H1 (cell line): Measurements from ENCODE around the gene KLF7. TPM values are rescaled to one million over a fixed set of nuclear protein-coding genes. Genes with fewer than 3 reads are reported as not detected.

ENCODE experiments used
- CTCF ChIA-PET: fragments of 300-600 bp; sonication (Branson Sonifier 250); formaldehyde crosslinking; loops from one replicate; lab custom pipeline; 2021; ENCODE audit not compliant: partially characterized antibody; lab: Charles Lee
- POLR2A ChIA-PET: fragments of 300-600 bp; sonication (Branson Sonifier 250); formaldehyde crosslinking; loops from one replicate; lab custom pipeline; 2021; ENCODE audit warnings: inconsistent platforms; ENCODE audit not compliant: partially characterized antibody; lab: Charles Lee
- DNase-seq, 2 experiments: peaks; one replicate each; pipeline versions ENCODE4 v3.0.0 to v3.0.0-alpha.2; 2010 to 2022; ENCODE audit warnings: low spot score in 2 of 2, low read depth in 1 of 2, mixed read lengths in 1 of 2
- FAIRE-seq: peaks from 2 replicates; lab custom pipeline; 2011; peaks lifted over from hg19 to GRCh38; lab: Jason Lieb, UNC
- H2AFZ ChIP-seq: 2 replicates; pipeline ENCODE4 v1.8.1; 2012; ENCODE audit warnings: low read length, inconsistent platforms
- H2AK5ac ChIP-seq: 2 replicates; pipeline ENCODE4 v1.6.1; 2013; ENCODE audit warnings: low read depth, low read length
- H2BK120ac ChIP-seq: replicated peaks from 2 replicates; pipeline ENCODE3; 2013; ENCODE audit warnings: low read depth, low read length, inconsistent platforms
- H2BK12ac ChIP-seq: 2 replicates; pipeline ENCODE4 v1.6.1; 2013; ENCODE audit warnings: low read depth, low read length
- H2BK15ac ChIP-seq: 2 replicates; pipeline ENCODE4 v1.6.1; 2013; ENCODE audit warnings: low read length
- H2BK20ac ChIP-seq: 2 replicates; pipeline ENCODE4 v1.6.1; 2013; ENCODE audit warnings: low read length
- H2BK5ac ChIP-seq: 2 replicates; pipeline ENCODE4 v1.6.1; 2013; ENCODE audit warnings: low read depth, low read length
- H3K14ac ChIP-seq: 2 replicates; pipeline ENCODE4 v1.6.1; 2013; ENCODE audit warnings: inconsistent platforms; ENCODE audit not compliant: insufficient read length
- H3K18ac ChIP-seq: 2 replicates; pipeline ENCODE4 v1.6.1; 2013; ENCODE audit warnings: low read length; ENCODE audit errors: extremely low read depth
- H3K23ac ChIP-seq: 2 replicates; pipeline ENCODE4 v1.6.1; 2013; ENCODE audit warnings: inconsistent platforms; ENCODE audit not compliant: insufficient read length
- H3K23me2 ChIP-seq: 2 replicates; pipeline ENCODE4 v1.6.1; 2013; ENCODE audit warnings: low read depth, low read length
- H3K27ac ChIP-seq: 2 replicates; pipeline ENCODE4 v1.6.1; 2011; ENCODE audit warnings: low read depth, low read length, inconsistent platforms
- H3K27me3 ChIP-seq, 4 experiments: replicated peaks in 1 of 4; 1 replicate in 1 of 4; 2 replicates in 3 of 4; pipeline versions ENCODE4 v1.6.1 to v1.8.1; 2011 to 2013; ENCODE audit warnings: low read length in 3 of 4, mild to moderate bottlenecking in 3 of 4, inconsistent platforms in 2 of 4, mixed read lengths in 2 of 4, moderate library complexity in 1 of 4; ENCODE audit not compliant: control insufficient read depth in 3 of 4, insufficient read depth in 3 of 4; ENCODE audit errors: extremely low read depth in 1 of 4
- H3K36me3 ChIP-seq, 4 experiments: 2 replicates each; pipeline versions ENCODE4 v1.6.1 to v1.8.1; 2011 to 2013; ENCODE audit warnings: mild to moderate bottlenecking in 4 of 4, low read length in 3 of 4, moderate library complexity in 2 of 4, control low read depth in 1 of 4, inconsistent platforms in 1 of 4; ENCODE audit not compliant: insufficient read depth in 4 of 4, control insufficient read depth in 2 of 4
- H3K4ac ChIP-seq: replicated peaks from 2 replicates; pipeline ENCODE3; 2013; ENCODE audit warnings: low read length, low read depth, mixed read lengths, inconsistent platforms; ENCODE audit not compliant: insufficient read length
- H3K4me1 ChIP-seq, 4 experiments: replicated peaks in 1 of 4; 1 replicate in 1 of 4; 2 replicates in 3 of 4; pipeline versions ENCODE4 v1.6.1 to v1.8.1; 2011 to 2013; ENCODE audit warnings: low read length in 3 of 4, inconsistent platforms in 2 of 4, mixed read lengths in 1 of 4; ENCODE audit not compliant: insufficient read depth in 4 of 4, control insufficient read depth in 3 of 4
- H3K4me2 ChIP-seq, 2 experiments: 2 replicates each; pipeline versions ENCODE4 v1.6.1 to v1.8.1; 2011 to 2013; ENCODE audit warnings: low read depth in 2 of 2, low read length in 2 of 2, control low read depth in 1 of 2, inconsistent platforms in 1 of 2, mild to moderate bottlenecking in 1 of 2; ENCODE audit not compliant: insufficient read depth in 1 of 2
- H3K4me3 ChIP-seq, 4 experiments: fragments of 200-600, 300-600 bp in 1 of 4; sonication (generic), shearing (Covaris generic), sonication (Bioruptor Twin) in 1 of 4; 2 replicates each; pipeline versions ENCODE4 v1.5.1 to v1.8.1; 2011 to 2016; ENCODE audit warnings: low read length in 4 of 4, low read depth in 3 of 4, control low read depth in 2 of 4, inconsistent platforms in 2 of 4, mild to moderate bottlenecking in 2 of 4, mixed read lengths in 1 of 4, moderate library complexity in 1 of 4; ENCODE audit not compliant: insufficient read depth in 2 of 4; ENCODE audit errors: extremely low read depth in 1 of 4
- H3K56ac ChIP-seq: replicated peaks from 2 replicates; pipeline ENCODE3; 2013; ENCODE audit warnings: low read depth, mild to moderate bottlenecking, mixed read lengths, low read length, inconsistent platforms; ENCODE audit not compliant: insufficient read length
- H3K79me1 ChIP-seq: 2 replicates; pipeline ENCODE4 v1.6.1; 2013; ENCODE audit warnings: low read depth, low read length, control low read depth
- H3K79me2 ChIP-seq, 2 experiments: 2 replicates each; pipeline versions ENCODE4 v1.6.1 to v1.8.1; 2012 to 2013; ENCODE audit warnings: low read length in 2 of 2, mild to moderate bottlenecking in 2 of 2, inconsistent platforms in 1 of 2; ENCODE audit not compliant: insufficient read depth in 2 of 2, control insufficient read depth in 1 of 2
- H3K9ac ChIP-seq, 4 experiments: replicated peaks in 1 of 4; 1 replicate in 1 of 4; 2 replicates in 3 of 4; pipeline versions ENCODE4 v1.6.1 to v1.8.1; 2011 to 2013; ENCODE audit warnings: low read depth in 3 of 4, low read length in 3 of 4, control low read depth in 2 of 4, mild to moderate bottlenecking in 2 of 4, moderate library complexity in 2 of 4, inconsistent platforms in 1 of 4; ENCODE audit errors: extremely low read depth in 1 of 4
- H3K9me3 ChIP-seq, 2 experiments: 2 replicates each; pipeline versions ENCODE4 v1.6.1 to v1.8.1; 2012 to 2013; ENCODE audit warnings: mild to moderate bottlenecking in 2 of 2, moderate library complexity in 2 of 2, control low read depth in 1 of 2, inconsistent platforms in 1 of 2, low read depth in 1 of 2, low read length in 1 of 2, mixed read lengths in 1 of 2; ENCODE audit not compliant: insufficient read depth in 2 of 2
- H4K20me1 ChIP-seq, 2 experiments: replicated peaks in 1 of 2; 2 replicates each; pipeline versions ENCODE3 to v1.8.1; 2011 to 2013; ENCODE audit warnings: inconsistent platforms in 2 of 2, low read length in 2 of 2, mild to moderate bottlenecking in 1 of 2; ENCODE audit not compliant: insufficient read depth in 2 of 2, control insufficient read depth in 1 of 2
- H4K5ac ChIP-seq: 2 replicates; pipeline ENCODE4 v1.6.1; 2013; ENCODE audit warnings: low read length, low read depth, mixed read lengths, inconsistent platforms; ENCODE audit not compliant: insufficient read length
- H4K8ac ChIP-seq: 2 replicates; pipeline ENCODE4 v1.8.0; 2013; ENCODE audit warnings: mild to moderate bottlenecking, moderate library complexity, low read length, inconsistent platforms; ENCODE audit not compliant: insufficient read depth; ENCODE audit errors: extremely low read depth
- H4K91ac ChIP-seq: replicated peaks from 2 replicates; pipeline ENCODE3; 2013; ENCODE audit warnings: low read length, mixed read lengths, inconsistent platforms; ENCODE audit not compliant: insufficient read length
- BACH1 ChIP-seq: IDR thresholded peaks from 2 replicates; pipeline ENCODE4 v1.6.1; 2012; ENCODE audit warnings: low read length, improper control_type of control experiment
- EZH2 ChIP-seq: fragments of 200-600 bp; sonication (generic); IDR thresholded peaks from 2 replicates; pipeline ENCODE4 v1.7.1; 2012; ENCODE audit warnings: low read depth, mild to moderate bottlenecking, moderate library complexity, low read length, inconsistent platforms; ENCODE audit not compliant: severe bottlenecking
- FOSL1 ChIP-seq: IDR thresholded peaks from 2 replicates; pipeline ENCODE4 v1.6.1; 2011; ENCODE audit warnings: mild to moderate bottlenecking, low read depth, low read length, moderate library complexity; ENCODE audit not compliant: insufficient read depth
- KDM4A ChIP-seq: IDR thresholded peaks from one replicate; pipeline ENCODE4 v1.7.1; 2012; ENCODE audit warnings: low read depth, mild to moderate bottlenecking, moderate library complexity, low read length, inconsistent platforms; ENCODE audit not compliant: severe bottlenecking
- POLR2A ChIP-seq, 2 experiments: IDR thresholded peaks; 1 replicate in 1 of 2; 2 replicates in 1 of 2; pipeline ENCODE4 v1.6.1; 2011; ENCODE audit warnings: low read depth in 2 of 2, low read length in 2 of 2, mild to moderate bottlenecking in 2 of 2; ENCODE audit errors: control extremely low read depth in 1 of 2
- RNF2 ChIP-seq: fragments of 200-900, 300-1000 bp; sonication (generic); IDR thresholded peaks from 2 replicates; pipeline ENCODE4 v1.7.1; 2016; ENCODE audit warnings: borderline replicate concordance, low read depth, mild to moderate bottlenecking, antibody characterized with exemption, low read length; ENCODE audit not compliant: poor library complexity, severe bottlenecking; ENCODE audit errors: missing control alignments
- SIRT6 ChIP-seq: IDR thresholded peaks from one replicate; pipeline ENCODE4 v1.7.1; 2012; ENCODE audit warnings: low read length, inconsistent platforms
- WGBS, 2 experiments: shearing (Covaris generic) in 1 of 2; methylation state at CpG; one replicate each; pipeline versions ENCODE4 v1.1.6 to v1.1.7; 2013 to 2015; ENCODE audit warnings: low lambda C conversion rate in 2 of 2, mixed read lengths in 2 of 2, inconsistent platforms in 1 of 2, low coverage in 1 of 2, missing lambda C conversion rate in 1 of 2; ENCODE audit not compliant: insufficient replicate concordance in 2 of 2, insufficient coverage in 1 of 2, insufficient read length in 1 of 2; ENCODE audit errors: extremely low coverage in 1 of 2, missing lambda C conversion rate in 1 of 2; 5-methylcytosine and 5-hydroxymethylcytosine counted together
- polyA plus RNA-seq, 7 experiments: library from polyadenylated mRNA; depleted of rRNA in 3 of 7; stranded (reverse) in 5 of 7; unstranded in 2 of 7; fragments of >200 nt in 5 of 7; fragments of 200-250 nt in 2 of 7; gene quantifications; 1 replicate in 5 of 7; 2 replicates in 1 of 7; 4 replicates in 1 of 7; pipeline versions ENCODE4 v1.2.1 to v1.2.3, GENCODE V29; 2011 to 2013; ENCODE audit warnings: missing spikeins in 2 of 7, mixed read lengths in 2 of 7
- total RNA-seq: library from RNA; stranded (reverse); fragmentation: NEBNext Ultra II Directional; extraction: Animal tissue kit (Norgen Biotek cat#: 25700); gene quantifications from 2 replicates; pipeline ENCODE4 v1.2.1, GENCODE V29; 2021
- TF ChIP-seq, protein P1 (sequence below): IDR thresholded peaks from 2 replicates; pipeline ENCODE4 v1.6.1; 2011; ENCODE audit warnings: low read depth, mild to moderate bottlenecking, low read length; ENCODE audit not compliant: insufficient read depth
- TF ChIP-seq, protein P2 (sequence below): IDR thresholded peaks from 2 replicates; pipeline ENCODE4 v1.6.1; 2011; ENCODE audit warnings: low read length, improper control_type of control experiment

KLF7 gene
- total and polyA plus RNA-seq, 2 of the 8 experiments (the other 6 are each of a cell fraction or from before 2014, with no cell fraction given) = 9.6 to 23.3 TPM

DNA sequence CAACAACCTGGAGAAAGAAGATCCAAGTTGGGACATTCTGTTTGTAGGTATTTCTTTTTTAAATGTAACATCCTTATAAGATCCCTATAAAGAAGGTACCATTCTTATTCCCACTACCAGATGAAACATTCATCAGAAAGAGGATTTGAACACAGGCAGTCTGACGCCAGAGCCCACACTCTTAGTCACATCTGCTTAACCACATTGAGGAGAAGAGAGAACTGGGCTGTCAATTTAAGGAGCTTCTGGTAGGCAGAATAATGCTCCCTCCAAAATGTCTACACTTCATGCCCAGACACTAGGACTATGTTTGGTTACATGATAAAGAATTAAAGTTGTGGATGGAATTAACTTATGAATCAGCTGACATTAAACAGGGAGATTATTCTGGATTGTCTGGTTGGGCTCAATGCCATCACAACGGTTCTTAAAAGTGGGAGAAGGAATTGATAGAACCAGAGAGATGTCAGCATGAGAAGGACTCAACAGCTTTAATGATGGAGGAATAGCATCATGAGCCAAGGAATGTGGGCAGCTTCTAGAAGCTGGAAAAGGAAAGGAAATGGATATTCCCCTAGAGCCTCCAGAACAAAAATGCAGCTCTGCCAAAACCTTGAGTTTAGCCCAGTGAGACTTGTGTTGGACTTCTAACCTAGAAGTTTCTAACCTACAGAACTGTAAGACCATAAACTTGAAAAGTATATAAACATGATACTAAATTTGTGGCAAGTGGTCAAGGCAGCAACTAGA, 82.2 kb downstream of the KLF7 start:
- Histone ChIP-seq H3K4me1 (no peaks in the 10 kb centered on the region), H2AK5ac (no peak overlapping the region), H3K23ac (no peak overlapping the region), H2BK5ac (no peak overlapping the region), H3K27me3 (no peaks in the 10 kb centered on the region), H3K79me2 (no peaks in the 10 kb centered on the region; a peak in 1 of 4 replicates), H2BK120ac (no peak overlapping the region), H2BK20ac (no peak overlapping the region), H3K27ac (no peak overlapping the region), H3K4ac (no peak overlapping the region), H3K79me1 (0 out of 2 replicates have a peak, but pooled peaks cover 2% of the 10 kb centered on the region), H3K9ac (no peak overlapping the region), H4K5ac (no peak overlapping the region), H3K14ac (no peak overlapping the region), H2AFZ (no peak overlapping the region), H2BK12ac (no peak overlapping the region), H4K91ac (no peak overlapping the region), H2BK15ac (no peak overlapping the region), H3K4me2 (no peak overlapping the region), H3K9me3 (no peaks in the 10 kb centered on the region), H3K56ac (no peak overlapping the region), H4K8ac (no peak overlapping the region), H3K4me3 (no peak overlapping the region), H3K18ac (no peak overlapping the region), H4K20me1 (no peaks in the 10 kb centered on the region), H3K23me2 (no peaks in the 10 kb centered on the region), H3K36me3 (peaks cover 0 to 15% (median 7%) of the 10 kb centered on the region in 4 experiments; a peak in 6 of 8 replicates)
- TF ChIP-seq BACH1 (no peak), RNF2 (no peak), KDM4A (no peak), SIRT6 (no peak), FOSL1 (no peak), EZH2 (no peak), POLR2A (IDR thresholded peaks at IDR 0.05; ENCODE audit: control extremely low read depth in 1 of 2, low read depth in 2 of 2, low read length in 2 of 2) (no peak)
- TF ChIP-seq, protein P1, sequence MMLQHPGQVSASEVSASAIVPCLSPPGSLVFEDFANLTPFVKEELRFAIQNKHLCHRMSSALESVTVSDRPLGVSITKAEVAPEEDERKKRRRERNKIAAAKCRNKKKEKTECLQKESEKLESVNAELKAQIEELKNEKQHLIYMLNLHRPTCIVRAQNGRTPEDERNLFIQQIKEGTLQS = no peak
- TF ChIP-seq, protein P2, sequence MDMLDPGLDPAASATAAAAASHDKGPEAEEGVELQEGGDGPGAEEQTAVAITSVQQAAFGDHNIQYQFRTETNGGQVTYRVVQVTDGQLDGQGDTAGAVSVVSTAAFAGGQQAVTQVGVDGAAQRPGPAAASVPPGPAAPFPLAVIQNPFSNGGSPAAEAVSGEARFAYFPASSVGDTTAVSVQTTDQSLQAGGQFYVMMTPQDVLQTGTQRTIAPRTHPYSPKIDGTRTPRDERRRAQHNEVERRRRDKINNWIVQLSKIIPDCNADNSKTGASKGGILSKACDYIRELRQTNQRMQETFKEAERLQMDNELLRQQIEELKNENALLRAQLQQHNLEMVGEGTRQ = no peak
- ChIA-PET CTCF (interaction anchor here (1.0 kb wide), 1 partner anchor 9 kb away, joined by 3 read pairs; no protein-coding TSS in a partner anchor), POLR2A (no interaction called here)
- FAIRE-seq (no peak), DNase-seq (no peak)
- WGBS, 2 experiments = 91% methylated on average over 2 of the region's 2 CpGs; no CpG with 5 or more reads in 1 of the 2 experiments
